ENCODE results near the gene ZNF608.

ZNF608 gene

GRCh38 chr5:124745928-124746915 lies at the start of gene ZNF608:
Gene ZNF608 (minus strand): TSS chr5:124746639. CDS start chr5:124744989, 1,650 bp downstream.
- peak; percentile 22 for DNase-seq

- no peak for DNase-seq
Observed at GRCh38 chr5:124795829-124796228, 49.4 kb upstream of the ZNF608 start.

GRCh38 chr5:124790895-124791732 lies 44.7 kb upstream of the ZNF608 start:
- DNase-seq = no peak

GRCh38 chr5:124790301-124790894 lies 44.0 kb upstream of the ZNF608 start:
- DNase-seq = no peak

GRCh38 chr5:124789104-124789605 lies 42.7 kb upstream of the ZNF608 start:
- no peak for DNase-seq

GRCh38 chr5:124783794-124784193 lies 37.4 kb upstream of the ZNF608 start:
- no peak for DNase-seq

- no peak for DNase-seq
Observed at GRCh38 chr5:124783285-124783684, 36.8 kb upstream of the ZNF608 start.

- no peak for DNase-seq
Observed at GRCh38 chr5:124782262-124782661, 35.8 kb upstream of the ZNF608 start.

GRCh38 chr5:124780011-124780410 lies 33.6 kb upstream of the ZNF608 start:
- no peak for DNase-seq

- peak; percentile 55 for DNase-seq
Observed at GRCh38 chr5:124773315-124774311, 27.2 kb upstream of the ZNF608 start.

GRCh38 chr5:124772457-124773200 lies 26.2 kb upstream of the ZNF608 start:
- DNase-seq = no peak

GRCh38 chr5:124771761-124772160 lies 25.3 kb upstream of the ZNF608 start:
- DNase-seq = no peak

GRCh38 chr5:124764992-124765611 lies 18.7 kb upstream of the ZNF608 start:
- no peak for DNase-seq

- DNase-seq = no peak
Observed at GRCh38 chr5:124764585-124764984, 18.1 kb upstream of the ZNF608 start.

- DNase-seq = no peak
Observed at GRCh38 chr5:124761010-124761409, 14.6 kb upstream of the ZNF608 start.

GRCh38 chr5:124760608-124761007 lies 14.2 kb upstream of the ZNF608 start:
- no peak for DNase-seq

- no peak for DNase-seq
Observed at GRCh38 chr5:124755565-124755964, 9.1 kb upstream of the ZNF608 start.

GRCh38 chr5:124755041-124755440 lies 8.6 kb upstream of the ZNF608 start:
- no peak for DNase-seq

- peak; percentile 54 for DNase-seq
Observed at GRCh38 chr5:124754206-124754927, 7.9 kb upstream of the ZNF608 start.

Measured in NCI-H1105 (cell line).